GM18873 (cell line): Measurements from ENCODE around the gene TMEM150C.
"Not testable (repeated sequence)": the region's sequence is repeated elsewhere in the genome, so short reads cannot be mapped to it uniquely, and the experiment has no call there.

Source experiments
- ATAC-seq: cut with Tn5 transposase; IDR thresholded peaks from one replicate; pipeline ENCODE4 v1.9.1; 2021; ENCODE audit warnings: mild to moderate bottlenecking, moderate library complexity, moderate number of reproducible peaks; ENCODE audit not compliant: unreplicated experiment, low FRiP score

Gene TMEM150C

GRCh38 chr4:82480771-82481505 is 80.8 kb downstream of the TMEM150C start:
- ATAC-seq = no peak

DNA sequence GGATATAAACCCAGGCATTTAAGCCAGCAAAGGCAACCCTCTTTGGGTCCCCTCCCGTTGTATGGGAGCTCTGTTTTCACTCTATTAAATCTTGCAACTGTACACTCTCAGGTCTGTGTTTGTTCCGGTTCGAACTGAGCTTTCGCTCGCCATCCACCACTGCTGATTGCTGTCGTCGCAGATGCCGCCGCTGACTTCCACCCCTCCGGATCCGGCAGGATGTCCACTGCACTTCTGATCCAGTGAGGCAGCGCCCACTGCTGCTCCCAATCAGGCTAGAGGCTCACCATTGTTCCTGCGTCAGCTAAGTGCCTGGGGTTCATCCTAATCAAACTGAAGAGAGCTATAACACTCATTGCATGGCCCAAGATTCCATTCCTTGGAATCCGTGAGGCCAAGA is 82.2 kb downstream of the TMEM150C start:
- no peak for ATAC-seq

- ATAC-seq = not testable (repeated sequence)
Observed at GRCh38 chr4:82477469-82477868, 84.3 kb downstream of the TMEM150C start.

GRCh38 chr4:82475931-82476330 is 85.9 kb downstream of the TMEM150C start:
- not testable (repeated sequence) for ATAC-seq

DNA sequence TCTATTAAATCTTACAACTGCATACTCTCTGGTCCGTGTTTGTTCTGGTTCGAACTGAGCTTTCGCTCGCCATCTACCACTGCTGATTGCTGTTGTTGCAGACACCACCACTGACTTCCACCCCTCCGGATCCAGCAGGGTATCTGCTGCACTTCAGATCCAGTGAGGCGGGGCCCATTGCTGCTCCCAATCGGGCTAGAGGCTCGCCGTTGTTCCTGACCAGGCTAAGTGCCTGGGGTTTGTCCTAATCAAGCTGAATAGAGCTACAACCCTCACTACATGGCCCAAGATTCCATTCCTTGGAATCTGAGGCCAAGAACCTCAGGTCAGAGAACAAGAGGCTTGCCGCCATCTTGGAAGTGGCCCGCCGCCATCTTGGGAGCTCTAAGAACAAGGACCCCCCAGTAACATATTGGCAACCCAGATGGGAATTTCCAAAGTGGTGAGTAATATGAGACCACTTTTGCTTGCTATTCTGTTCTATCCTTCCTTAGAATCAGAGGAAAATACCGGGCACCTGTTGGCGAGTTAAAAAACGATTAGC is 88.1 kb downstream of the TMEM150C start:
- ATAC-seq = no peak

GRCh38 chr4:82473080-82473479 is 88.7 kb downstream of the TMEM150C start:
- ATAC-seq = not testable (repeated sequence)

DNA sequence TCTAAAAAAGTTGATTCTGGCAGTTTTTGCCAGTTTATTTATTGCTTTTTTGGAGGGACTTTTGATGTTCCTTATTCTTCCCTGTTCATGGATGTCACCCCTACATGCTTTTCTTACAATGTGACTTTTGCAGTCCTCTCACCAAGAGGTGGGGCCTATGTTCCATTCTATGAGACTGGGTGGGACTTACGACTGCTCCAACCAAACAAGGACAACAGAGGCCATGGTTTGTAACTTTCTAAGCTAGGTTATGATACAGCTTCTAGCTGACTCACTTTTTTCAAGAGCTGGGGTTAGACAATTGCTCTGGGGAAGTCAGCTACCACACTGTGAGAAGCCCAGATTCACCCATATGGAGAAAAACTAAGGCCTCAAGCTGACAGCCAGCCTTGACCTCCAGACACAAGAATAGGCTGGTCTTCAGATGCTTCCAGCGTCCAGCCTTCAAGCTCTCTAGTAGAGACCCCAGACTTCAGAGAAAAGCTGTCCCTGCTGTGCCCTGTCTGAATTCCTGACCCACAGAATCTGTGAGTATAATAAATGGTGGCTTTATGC is 91.9 kb downstream of the TMEM150C start:
- no peak for ATAC-seq

DNA sequence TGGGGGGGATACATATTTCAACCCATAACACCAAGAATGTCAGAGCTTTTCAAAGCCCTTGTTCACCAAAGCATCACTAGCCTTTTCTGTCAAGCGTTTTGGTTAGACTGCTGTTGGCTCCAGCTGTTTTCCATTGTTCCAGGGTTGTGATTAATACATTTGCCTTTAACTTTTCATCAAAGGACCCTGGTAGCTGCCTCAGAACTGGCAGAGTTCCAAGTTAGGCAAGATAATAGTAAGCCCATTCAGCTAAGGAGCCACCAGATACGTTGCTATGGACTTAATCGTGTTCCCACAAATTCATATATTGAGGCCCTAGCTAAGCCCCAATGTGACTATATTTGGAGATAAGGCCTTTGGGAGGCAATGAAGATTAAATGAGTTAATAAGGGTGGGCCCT is 94.3 kb downstream of the TMEM150C start:
- ATAC-seq = no peak

DNA sequence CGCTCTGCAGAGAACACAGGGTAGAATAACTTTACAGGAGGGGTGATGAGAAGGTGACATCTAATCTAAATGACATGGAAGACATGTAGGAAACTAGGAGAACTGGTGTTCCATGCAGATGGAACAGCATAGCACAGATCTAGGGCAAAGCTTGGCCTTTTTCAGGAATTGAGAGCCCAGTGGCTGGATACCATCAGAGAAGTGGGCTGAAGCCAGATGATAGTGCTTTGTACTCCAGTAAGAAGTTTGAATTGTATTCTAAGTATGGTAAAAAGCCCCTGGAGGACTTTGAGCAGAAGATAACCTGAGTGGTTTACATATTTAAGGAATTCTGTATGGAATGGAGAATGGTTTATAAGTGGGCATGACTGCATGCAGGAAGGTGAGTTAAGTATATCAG is 98.6 kb downstream of the TMEM150C start:
- ATAC-seq = no peak

GRCh38 chr4:82462415-82462831 is 99.4 kb downstream of the TMEM150C start:
- peak; percentile 82 for ATAC-seq

DNA sequence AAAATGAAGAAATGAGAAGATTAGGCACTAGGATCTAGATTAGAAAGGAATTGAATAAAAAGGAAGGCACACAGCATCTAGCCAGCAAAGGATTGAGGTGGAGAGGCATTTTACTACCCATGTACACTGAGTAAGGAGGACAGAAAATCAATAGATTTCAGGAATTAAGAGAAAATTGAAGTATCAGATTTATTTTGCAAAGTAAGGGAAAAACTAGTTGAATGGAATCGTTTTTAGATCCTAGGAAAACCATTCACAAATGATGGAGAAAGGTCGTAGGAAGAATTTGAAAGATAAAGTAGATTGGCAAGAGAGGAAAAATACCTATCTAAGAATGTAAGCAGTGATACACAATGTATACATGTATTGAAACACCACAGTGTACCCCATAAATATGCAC is 100.1 kb downstream of the TMEM150C start:
- ATAC-seq = no peak

GRCh38 chr4:82458729-82459128 is 103.1 kb downstream of the TMEM150C start:
- ATAC-seq = no peak

DNA sequence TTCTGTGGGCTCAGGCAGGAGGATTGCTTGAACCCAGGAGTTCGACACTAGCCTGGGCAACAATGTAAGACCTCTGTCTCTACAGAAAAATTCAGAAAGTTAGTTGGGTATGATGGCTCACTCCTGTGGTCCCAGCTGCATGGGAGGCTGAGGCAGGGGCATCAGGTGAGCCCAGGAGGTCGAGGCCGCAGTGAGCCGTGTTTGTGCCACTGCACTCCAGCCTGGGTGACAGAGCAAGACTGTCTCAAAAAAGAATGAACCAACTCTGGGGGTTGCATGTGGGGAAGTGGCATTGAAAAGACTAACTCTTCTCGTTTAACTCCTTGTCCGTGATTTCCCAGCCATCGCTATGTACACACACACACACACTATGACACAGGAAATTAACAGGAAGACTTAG is 104.5 kb downstream of the TMEM150C start:
- ATAC-seq = no peak

GRCh38 chr4:82452026-82452425 is 109.8 kb downstream of the TMEM150C start:
- ATAC-seq = no peak

DNA sequence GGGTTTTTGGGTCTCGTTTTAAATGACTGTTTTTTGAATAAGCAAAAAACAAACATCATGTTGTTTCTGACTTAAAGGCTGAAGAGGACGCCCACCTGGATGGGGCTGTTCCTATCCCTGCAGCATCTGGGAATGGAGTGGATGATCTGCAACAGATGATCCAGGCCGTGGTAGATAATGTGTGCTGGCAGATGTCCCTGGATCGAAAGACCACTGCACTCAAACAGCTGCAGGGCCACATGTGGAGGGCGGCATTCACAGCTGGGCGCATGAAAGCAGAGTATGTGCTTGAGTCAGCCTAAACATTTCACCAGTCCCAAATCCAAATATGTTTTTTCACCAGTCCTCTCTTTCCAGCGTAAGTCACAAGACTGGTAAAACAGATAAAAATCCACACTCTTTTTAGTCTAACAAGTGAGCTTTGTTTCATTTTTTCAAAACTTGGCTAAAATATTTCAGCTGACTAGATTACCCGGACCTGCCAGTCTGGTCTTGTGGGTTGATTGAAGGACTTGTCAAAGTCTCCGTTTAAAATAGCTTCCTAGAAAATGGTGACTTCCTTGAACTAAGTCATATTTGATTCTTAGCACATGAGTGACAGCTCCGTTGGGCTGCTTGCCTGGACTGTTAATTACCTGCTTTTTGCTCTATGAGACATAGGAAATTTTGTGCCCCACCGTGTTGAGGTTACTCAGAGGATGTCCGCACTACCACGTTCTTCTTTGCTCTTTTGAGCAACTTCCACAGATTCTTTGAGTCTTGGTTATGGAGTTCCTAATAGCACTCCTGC is 110.6 kb downstream of the TMEM150C start:
- ATAC-seq = no peak

DNA sequence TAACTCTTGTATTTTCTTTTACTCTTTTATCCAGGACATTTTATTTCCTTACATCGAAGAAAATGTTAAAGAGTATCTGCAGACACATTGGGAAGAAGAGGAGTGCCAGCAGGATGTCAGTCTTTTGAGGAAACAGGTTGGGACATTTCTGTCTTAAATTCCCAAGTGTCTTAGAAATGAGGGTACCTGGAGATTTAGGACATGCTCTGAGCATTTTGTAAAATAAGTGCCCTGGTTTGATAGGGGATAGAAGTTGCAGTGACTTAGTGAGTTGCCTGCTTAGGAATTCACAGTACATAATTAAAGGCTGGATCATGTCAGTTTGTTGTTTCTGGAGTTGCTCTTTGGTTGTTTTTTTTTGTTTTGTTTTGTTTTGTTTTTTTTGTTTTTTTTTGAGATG is 113.9 kb downstream of the TMEM150C start:
- ATAC-seq = no peak

DNA sequence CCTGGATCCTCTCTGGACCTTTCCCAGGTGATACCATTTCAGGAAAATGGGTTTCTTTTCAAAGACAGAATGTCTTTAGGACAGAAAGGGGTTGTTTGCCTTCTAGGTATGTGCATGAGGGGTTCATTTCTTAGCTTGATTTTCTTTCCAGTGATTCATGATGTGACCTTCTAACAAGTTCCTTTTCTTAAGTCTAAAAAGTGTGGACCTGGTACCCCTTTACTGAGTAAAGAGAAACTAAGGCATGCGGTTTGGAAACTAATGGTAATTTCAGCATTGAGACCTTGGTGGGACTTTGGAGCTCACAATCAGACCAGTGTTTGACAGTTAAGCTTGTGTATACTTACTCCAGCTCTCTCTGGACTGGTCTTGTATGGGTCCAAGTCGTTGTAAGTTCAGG is 122.7 kb downstream of the TMEM150C start:
- no peak for ATAC-seq

- no peak for ATAC-seq
Observed at GRCh38 chr4:82437285-82438005, 124.3 kb downstream of the TMEM150C start.

- ATAC-seq = no peak
Observed at GRCh38 chr4:82436780-82437179, 125.0 kb downstream of the TMEM150C start.

GRCh38 chr4:82436130-82436529 is 125.7 kb downstream of the TMEM150C start:
- ATAC-seq = no peak

GRCh38 chr4:82434949-82435348 is 126.8 kb downstream of the TMEM150C start:
- no peak for ATAC-seq
